Measurements from ENCODE around the gene EIF2AK3.
A peak's percentile ranks its signal among the peaks of the same experiment; 100 is the strongest.
"Not testable (repeated sequence)": the region's sequence is repeated elsewhere in the genome, so short reads cannot be mapped to it uniquely, and the experiment has no call there.

The EIF2AK3 gene

DNA sequence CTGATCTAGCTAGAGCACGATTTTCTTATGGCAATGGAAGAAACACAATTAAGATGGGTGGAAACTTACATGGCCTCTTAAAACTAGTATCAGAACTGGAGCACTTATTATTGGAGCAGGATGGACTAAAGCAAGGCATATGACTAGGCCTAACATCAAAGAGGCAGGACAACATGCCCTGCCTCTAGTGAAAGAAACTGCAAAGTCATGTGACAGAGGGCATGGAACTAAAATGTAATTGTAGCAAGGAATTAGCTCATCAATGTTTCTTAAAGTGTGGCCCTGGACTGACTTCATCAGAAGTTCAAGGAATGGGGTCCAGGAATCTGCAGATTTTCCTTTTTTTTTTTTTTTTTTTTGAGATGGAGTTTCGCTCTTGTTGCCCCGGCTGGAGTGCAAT is 5.3 kb upstream of the EIF2AK3 start:
- no peak for DNase-seq

GRCh38 chr2:88628571-88628939 is 1.3 kb upstream of the EIF2AK3 start:
- DNase-seq = no peak

DNA sequence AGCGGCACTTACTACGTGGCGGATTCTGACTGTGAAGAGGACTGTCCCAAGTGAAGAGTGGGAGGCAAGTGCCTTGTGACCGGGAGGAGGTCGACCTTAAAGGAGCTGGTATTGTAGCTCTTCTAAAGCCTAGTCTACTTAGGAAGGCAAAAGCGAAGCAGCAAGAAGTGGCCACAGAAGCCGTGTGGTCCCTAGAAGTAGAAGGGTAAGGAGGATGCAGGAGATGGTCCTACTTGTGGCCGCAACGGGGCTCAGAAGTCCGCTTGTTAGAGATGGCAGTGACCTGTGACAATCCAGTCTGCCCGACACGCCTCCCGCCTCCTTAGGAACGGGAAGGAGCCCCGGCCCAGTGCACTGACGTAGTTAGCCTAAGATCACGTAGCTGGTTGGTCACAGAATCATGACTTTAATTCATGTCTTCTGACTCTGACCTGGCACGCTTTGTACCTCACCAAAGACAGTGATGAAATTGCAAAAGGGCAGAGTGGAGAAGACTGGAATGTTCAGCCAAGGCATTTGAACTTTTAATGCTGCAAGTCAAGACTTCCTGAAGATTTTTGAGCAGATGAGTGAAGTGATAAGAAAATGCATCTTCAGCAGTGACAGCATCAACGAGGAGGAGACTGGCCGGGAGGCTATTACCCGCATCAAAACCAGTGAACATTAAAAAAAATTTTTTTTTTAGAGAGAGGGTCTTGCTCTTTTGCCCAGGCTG is 749 bp upstream of the EIF2AK3 start:
- DNase-seq = peak; percentile 84

- DNase-seq = peak; percentile 56
Observed at GRCh38 chr2:88626171-88627054, 851 bp downstream of the EIF2AK3 start.

DNA sequence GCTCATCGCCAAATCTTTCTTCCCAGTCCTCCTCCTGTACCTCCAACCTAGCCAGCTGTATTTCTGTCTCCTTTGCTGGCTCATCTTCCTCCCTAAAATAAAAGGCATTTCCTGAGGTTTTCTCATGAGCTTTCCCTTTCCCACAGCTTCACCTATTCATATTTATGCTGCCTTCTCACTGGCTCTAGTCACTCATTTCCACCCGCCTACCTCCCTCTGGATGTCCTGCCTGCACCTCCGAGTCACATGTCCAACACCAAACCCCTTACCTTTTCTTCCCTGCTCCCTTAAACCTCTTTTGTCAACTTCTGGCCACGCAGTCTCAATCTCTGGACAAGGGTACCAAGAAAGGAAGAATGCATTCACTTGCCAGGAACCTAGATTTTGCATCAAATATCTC is 2.8 kb downstream of the EIF2AK3 start:
- DNase-seq = no peak

- DNase-seq = not testable (repeated sequence)
Observed at GRCh38 chr2:88623831-88624465, 3.3 kb downstream of the EIF2AK3 start.

DNA sequence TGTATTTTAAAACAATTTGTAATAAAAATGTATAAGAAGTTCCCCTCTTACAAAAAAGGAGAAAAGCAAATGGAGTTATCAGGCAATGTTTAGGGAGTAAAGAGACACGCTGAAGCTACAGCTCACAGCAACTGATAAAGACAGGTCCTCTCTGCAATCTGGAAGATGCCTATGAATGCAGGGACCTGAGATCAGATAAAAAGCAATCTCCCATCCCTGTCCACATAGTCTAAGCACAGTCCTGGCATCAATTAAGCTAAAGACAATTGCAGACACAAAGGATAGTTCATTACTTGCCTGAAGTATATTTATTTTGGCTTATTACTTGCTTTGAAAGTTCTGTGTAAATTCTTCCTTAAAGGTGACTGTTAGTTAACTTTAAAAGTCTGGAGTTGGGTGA is 5.0 kb downstream of the EIF2AK3 start:
- no peak for DNase-seq

DNA sequence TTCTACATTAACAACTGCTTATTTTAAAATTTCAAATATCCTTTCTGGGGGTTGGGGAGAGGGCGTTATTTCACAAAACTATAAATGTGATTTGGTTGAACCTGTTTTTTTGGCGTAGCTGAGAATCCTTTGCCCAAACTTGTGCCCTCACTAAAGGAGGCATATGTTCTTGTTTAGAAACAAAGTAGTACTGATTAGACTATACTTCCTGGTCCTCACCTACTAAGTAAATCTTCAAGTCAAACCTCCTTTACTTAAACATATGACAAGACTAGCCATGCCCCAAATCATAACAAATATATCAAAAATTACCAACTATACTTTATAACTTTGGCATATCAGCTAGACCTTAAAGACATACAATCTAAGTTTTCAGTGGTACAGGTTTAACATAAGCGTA is 5.8 kb downstream of the EIF2AK3 start:
- no peak for DNase-seq

DNA sequence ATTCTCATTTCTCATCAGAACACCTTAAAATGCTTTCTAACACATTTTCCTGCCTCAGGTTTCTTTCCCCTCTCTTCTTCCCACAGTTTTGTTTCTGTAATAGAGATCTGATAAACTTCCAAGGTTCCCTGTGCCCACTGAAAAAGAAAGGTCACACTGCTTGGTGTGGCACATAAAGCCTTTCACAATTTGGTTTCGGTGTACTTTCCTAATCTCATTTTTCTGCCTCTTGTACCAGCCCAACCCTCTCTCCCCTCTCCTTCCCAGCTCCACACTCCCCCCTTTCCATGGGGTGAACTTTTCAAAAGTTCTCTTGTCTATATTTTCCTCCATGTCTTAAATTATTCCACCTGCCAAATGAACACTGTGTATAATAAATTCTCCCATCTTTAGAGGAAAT is 7.2 kb downstream of the EIF2AK3 start:
- DNase-seq = no peak

DNA sequence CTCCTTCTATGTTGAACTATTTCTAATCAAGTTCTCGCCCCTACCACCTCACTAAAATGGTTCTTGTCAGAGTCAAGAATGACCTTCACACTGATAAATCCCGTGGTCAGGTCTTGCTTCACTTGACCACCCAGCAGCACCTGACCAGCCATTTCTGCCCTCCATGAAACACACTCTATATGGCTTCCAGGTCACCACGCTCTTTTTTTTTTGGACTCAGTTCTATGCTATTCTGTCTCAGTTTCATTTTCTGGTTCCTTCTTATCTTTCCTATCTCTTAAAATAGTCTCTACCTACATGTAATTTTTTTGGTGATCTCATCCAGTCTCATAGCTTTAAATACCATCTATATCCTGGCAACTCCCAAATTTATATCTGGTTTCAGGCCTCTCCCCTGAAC is 11.4 kb downstream of the EIF2AK3 start:
- no peak for DNase-seq

DNA sequence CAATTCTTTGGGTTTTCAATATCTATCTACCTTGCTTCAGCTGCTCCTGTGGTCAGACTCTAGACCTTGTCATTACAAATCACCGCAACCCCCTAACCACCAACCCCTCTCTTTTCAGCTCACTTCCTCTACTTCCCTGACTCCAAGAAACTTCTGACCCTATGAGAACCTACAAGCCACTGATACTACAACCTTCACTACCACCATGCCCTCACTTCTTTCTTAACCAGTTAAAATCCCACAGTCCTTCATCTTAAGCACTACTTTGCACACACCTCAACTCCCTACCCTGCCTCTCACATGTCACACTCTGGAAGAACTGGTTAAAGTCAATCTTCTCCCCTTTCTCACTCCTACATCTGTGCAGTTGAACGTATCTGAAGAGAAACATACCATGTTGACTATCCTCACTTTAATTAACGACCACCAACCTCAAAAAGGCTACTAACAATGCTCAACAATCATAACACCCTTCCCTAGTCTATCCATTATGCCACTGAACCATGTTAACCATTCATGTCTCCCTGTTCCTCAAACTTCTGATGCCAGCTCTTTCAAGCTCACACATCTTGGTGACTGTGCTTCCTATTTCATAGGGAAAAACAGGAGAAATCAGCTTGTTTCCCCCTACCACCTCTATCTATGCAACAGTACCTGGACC is 12.6 kb downstream of the EIF2AK3 start:
- DNase-seq = no peak

GRCh38 chr2:88613921-88614320 is 13.3 kb downstream of the EIF2AK3 start:
- DNase-seq = no peak

DNA sequence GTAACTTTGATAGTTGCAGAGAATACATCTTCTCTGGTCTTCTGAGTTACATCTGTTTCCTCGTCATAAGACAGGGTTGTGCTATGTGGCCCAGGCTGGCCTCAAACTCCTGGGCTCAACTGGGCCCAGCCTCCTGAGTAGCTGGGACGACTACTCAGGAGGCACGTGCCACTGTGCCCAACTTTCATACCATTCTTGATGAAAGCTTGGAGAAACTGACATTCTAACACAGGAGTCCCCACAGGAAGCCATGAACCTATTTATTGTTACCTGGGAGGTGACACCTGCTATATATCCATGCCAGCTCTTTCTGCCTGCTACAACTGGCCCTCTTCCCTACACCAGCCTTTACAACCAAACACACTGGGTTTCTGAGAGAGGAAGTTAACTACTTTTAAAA is 19.1 kb downstream of the EIF2AK3 start:
- no peak for DNase-seq

DNA sequence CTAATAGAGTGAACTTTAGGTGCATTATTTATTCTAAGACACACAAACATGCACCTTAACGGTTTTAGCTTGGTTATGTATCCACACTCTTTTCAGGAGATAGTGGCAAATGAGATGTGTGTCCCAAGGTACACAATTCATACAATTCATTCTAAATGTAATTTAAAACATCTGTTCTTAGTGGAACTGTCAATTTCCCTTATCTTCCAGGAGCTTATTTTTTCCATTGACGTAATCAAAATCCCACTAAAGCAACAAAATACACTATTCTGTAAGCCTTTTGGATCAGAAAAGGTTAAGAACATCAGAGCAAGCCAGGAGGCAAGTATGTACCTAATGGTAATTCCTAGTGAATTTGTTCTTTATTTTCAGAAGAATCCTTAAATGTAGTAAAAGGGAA is 19.8 kb downstream of the EIF2AK3 start:
- no peak for DNase-seq

GRCh38 chr2:88606371-88607030 is 20.8 kb downstream of the EIF2AK3 start:
- DNase-seq = no peak

DNA sequence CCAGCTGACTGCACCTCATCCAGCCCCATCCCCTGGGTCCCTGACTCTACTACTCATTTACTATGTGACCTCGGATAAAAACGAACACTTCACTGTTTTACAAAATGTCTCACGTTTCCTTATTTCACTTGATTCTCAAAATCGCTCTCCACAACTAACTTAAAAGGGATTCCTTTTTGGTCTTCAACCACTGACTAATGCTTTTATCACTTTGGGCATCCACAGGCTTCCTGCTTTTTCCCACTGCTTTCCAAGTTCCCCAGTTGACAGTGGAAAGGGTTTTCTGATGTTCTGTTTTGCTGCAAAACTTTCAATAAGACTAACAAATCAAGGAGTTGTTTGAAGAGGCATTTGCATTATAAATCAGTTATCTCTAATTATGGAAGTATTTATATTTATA is 24.1 kb downstream of the EIF2AK3 start:
- DNase-seq = no peak

DNA sequence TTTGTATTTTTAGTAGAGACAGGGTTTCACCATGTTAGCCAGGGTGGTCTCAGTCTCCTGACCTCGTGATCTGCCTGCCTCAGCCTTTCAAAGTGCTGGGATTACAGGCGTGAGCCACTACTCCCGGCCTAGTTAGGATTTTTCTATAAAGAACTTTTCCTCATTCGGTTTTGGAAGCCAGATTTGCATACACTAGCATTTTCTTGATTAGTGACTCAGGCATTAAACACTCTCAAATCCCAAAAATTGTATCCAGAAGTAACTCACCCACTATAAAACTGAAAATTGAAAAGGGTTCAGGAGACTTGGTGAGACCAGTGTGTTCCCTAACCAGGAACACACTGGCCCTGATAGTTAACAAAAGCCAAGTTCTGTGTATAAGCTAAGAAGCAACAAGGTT is 25.2 kb downstream of the EIF2AK3 start:
- no peak for DNase-seq

DNA sequence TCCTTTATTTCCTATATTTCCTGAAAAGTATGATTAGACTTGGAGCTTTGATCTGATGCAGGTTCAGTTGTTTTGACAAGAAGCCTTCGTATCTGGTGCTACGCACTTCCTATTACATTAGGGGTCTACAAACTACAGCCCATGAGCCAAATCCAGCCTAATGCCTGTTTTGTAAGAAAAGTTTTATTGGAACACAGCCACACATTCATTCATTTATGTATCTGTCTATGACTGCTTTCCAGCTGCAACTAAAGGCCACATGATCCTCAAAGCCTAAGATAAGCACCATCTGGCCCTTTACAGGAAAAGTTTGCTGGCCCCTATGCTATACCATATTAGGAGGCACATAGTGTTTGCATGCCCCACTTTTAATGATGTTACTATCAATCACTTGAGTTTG is 26.0 kb downstream of the EIF2AK3 start:
- no peak for DNase-seq

DNA sequence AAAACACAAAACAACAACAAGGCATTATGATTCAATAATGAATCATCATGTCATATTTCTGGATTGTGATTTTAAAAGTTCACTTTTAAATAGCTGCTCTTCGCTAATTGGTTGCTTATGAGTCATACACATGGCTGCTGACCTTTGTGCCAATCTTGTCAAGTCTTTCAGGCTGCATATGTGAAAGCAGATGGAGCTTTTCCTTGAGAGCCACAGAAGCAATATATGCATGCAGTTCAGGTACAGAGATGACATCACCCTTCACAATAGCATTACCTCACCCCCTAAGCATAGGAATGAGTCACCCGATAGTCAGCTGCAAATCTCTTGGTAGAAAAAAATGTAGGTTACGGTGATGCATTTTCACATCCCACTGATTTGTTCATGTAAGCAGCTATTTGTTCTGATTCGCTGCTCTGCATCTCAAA is 27.2 kb downstream of the EIF2AK3 start:
- DNase-seq = peak; percentile 66

GRCh38 chr2:88599527-88599926 is 27.7 kb downstream of the EIF2AK3 start:
- DNase-seq = no peak

- DNase-seq = no peak
Observed at GRCh38 chr2:88597168-88597567, 30.1 kb downstream of the EIF2AK3 start.

DNA sequence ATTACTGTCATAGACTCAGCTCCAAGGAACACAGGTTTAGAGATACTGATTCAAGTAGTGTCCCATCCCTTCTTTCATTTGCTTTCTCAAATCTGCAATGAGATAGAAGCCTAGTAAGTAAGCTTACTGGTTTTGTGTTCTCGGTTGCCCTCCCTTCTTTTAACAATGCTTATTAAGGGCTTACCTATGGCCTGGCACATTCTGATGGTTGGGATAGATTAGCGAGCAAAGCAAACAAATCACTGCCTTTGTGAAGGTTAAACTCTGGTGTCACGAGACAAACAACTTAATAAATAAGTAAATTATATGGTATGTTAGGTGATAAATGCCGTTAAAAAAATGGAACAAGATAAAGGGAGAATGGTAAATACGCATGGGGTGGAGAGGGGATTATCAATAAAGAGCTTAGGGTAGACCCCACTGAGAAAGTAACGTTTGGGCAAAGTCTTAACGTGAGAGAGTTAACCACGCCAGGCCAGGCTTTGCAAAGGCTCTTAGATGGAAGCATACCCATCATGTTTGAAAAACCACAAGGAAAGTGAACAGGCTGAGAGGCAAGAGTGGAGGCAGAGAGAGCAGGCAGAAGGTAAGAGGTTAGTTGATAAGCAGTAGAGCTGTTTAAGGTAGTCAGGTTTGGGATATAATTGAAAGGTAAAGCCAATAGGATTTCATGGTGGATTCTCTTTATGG is 31.0 kb downstream of the EIF2AK3 start:
- DNase-seq = no peak

All from stimulated activated CD4-positive, alpha-beta T cell treated with anti-CD3 and anti-CD28 coated beads, Interleukin-4, amount 100 ng/mL, for 24 hours (primary cell).